GM23338 (cell line): ENCODE measurements around the gene ZNF609.

Source experiments
- CTCF ChIP-seq, 2 experiments: fragments of 200-600 bp in 1 of 2; sonication (generic) in 1 of 2; conservative IDR thresholded peaks; 2 replicates each; pipeline versions ENCODE4 v1.5.1 to v1.6.1; 2016 to 2017; ENCODE audit warnings: antibody characterized with exemption in 2 of 2, low read depth in 2 of 2, mild to moderate bottlenecking in 2 of 2, moderate library complexity in 1 of 2
- EZH2 ChIP-seq: fragments of 200-600 bp; sonication (generic); IDR thresholded peaks from one replicate; pipeline ENCODE4 v1.8.0; 2017; ENCODE audit warnings: antibody characterized with exemption, mild to moderate bottlenecking, low read depth; ENCODE audit not compliant: unreplicated experiment
- POLR2AphosphoS5 ChIP-seq: IDR thresholded peaks from 2 replicates; pipeline ENCODE4 v1.6.1; 2016; ENCODE audit warnings: antibody characterized with exemption, low read depth

GRCh38 chr15:64640146-64640871 lies 179.9 kb downstream of the ZNF609 start:
- TF ChIP-seq POLR2AphosphoS5 (no peak), CTCF (conservative IDR thresholded peaks at IDR 0.05; ENCODE audit: low read depth in 2 of 2) (no peak), EZH2 (no peak)
